ENCODE results near the gene SELENBP1.
"Not testable (repeated sequence)": the region's sequence is repeated elsewhere in the genome, so short reads cannot be mapped to it uniquely, and the experiment has no call there.

The SELENBP1 gene

GRCh38 chr1:151399324-151400171, 27.0 kb upstream of the SELENBP1 start, which contains the start of gene PSMB4:
TSS of gene PSMB4 (plus strand) at chr1:151399573. CDS start at chr1:151399588, 15 bp downstream.
- in situ Hi-C loops (cut with MboI; ENCODE audit: low sequenced_read_pairs) = no loop called here
- peaks cover 34% of the 10 kb centered on the region for H3K36me3 ChIP-seq (replicated peaks)
- DNase-seq (ENCODE audit: low spot score in 2 of 2) = peak; percentile 84 to 89
- H3K9me3 ChIP-seq = no peaks in the 10 kb centered on the region
- peak within 1 kb of the TSS; percentile 97 for H3K4me3 ChIP-seq
- peaks cover 7% of the 10 kb centered on the region for H3K4me1 ChIP-seq
- no peaks in the 10 kb centered on the region for H3K27me3 ChIP-seq (ENCODE audit: low read depth)

- DNase-seq (ENCODE audit: low spot score in 2 of 2); H3K4me1 ChIP-seq; H3K4me3 ChIP-seq; in situ Hi-C loops (cut with MboI; ENCODE audit: low sequenced_read_pairs); H3K27me3 ChIP-seq (ENCODE audit: low read depth); H3K9me3 ChIP-seq: not testable (repeated sequence)
- peaks cover 11% of the 10 kb centered on the region for H3K36me3 ChIP-seq (replicated peaks)
These were observed 23.8 kb upstream of the SELENBP1 start for GRCh38 chr1:151396265-151396664.

- in situ Hi-C loops (cut with MboI; ENCODE audit: low sequenced_read_pairs) = no loop called here
- no peak for DNase-seq (ENCODE audit: low spot score in 2 of 2)
- no peak overlapping the region for H3K4me3 ChIP-seq
- H3K9me3 ChIP-seq = no peaks in the 10 kb centered on the region
- peaks cover 4% of the 10 kb centered on the region; the same call in 1 of the 2 replicates for H3K27me3 ChIP-seq (ENCODE audit: low read depth)
- H3K4me1 ChIP-seq = no peaks in the 10 kb centered on the region
- H3K36me3 ChIP-seq (replicated peaks) = no peaks in the 10 kb centered on the region
These were observed 21.1 kb upstream of the SELENBP1 start for GRCh38 chr1:151393583-151393982.

- H3K4me3 ChIP-seq = no peak overlapping the region
- H3K27me3 ChIP-seq (ENCODE audit: low read depth) = peaks cover 4% of the 10 kb centered on the region; the same call in 1 of the 2 replicates
- in situ Hi-C loops (cut with MboI; ENCODE audit: low sequenced_read_pairs) = no loop called here
These were observed 18.6 kb upstream of the SELENBP1 start for GRCh38 chr1:151391079-151391563.

GRCh38 chr1:151390221-151391078, 17.9 kb upstream of the SELENBP1 start:
- DNase-seq (ENCODE audit: low spot score in 2 of 2); H3K27me3 ChIP-seq (ENCODE audit: low read depth); H3K36me3 ChIP-seq (replicated peaks); H3K4me1 ChIP-seq; H3K4me3 ChIP-seq; H3K9me3 ChIP-seq; in situ Hi-C loops (cut with MboI; ENCODE audit: low sequenced_read_pairs): not testable (repeated sequence)

More at GRCh38 chr1:151391079-151391563, 18.6 kb upstream of the SELENBP1 start:
- Histone ChIP-seq H3K9me3 (no peaks in the 10 kb centered on the region), H3K4me1 (no peaks in the 10 kb centered on the region), H3K36me3 (replicated peaks) (no peaks in the 10 kb centered on the region)
- no peak for DNase-seq (ENCODE audit: low spot score in 2 of 2)

GRCh38 chr1:151386002-151386401, 13.5 kb upstream of the SELENBP1 start:
- Histone ChIP-seq H3K27me3 (ENCODE audit: low read depth) (no peaks in the 10 kb centered on the region), H3K36me3 (replicated peaks) (no peaks in the 10 kb centered on the region), H3K9me3 (no peaks in the 10 kb centered on the region), H3K4me1 (no peaks in the 10 kb centered on the region), H3K4me3 (no peak overlapping the region)
- in situ Hi-C loops (cut with MboI; ENCODE audit: low sequenced_read_pairs) = no loop called here
- no peak for DNase-seq (ENCODE audit: low spot score in 2 of 2)

- H3K27me3 ChIP-seq (ENCODE audit: low read depth) = no peaks in the 10 kb centered on the region
- in situ Hi-C loops (cut with MboI; ENCODE audit: low sequenced_read_pairs) = no loop called here
- H3K9me3 ChIP-seq = no peaks in the 10 kb centered on the region
- no peaks in the 10 kb centered on the region for H3K36me3 ChIP-seq (replicated peaks)
- DNase-seq (ENCODE audit: low spot score in 2 of 2) = no peak
- H3K4me1 ChIP-seq = no peaks in the 10 kb centered on the region
- H3K4me3 ChIP-seq = no peak overlapping the region
These were observed 12.1 kb upstream of the SELENBP1 start for GRCh38 chr1:151384584-151384983.

- no peaks in the 10 kb centered on the region for H3K9me3 ChIP-seq
- DNase-seq (ENCODE audit: low spot score in 2 of 2) = peak in 1 of 2 experiments; percentile 12
- no peaks in the 10 kb centered on the region for H3K4me1 ChIP-seq
- in situ Hi-C loops (cut with MboI; ENCODE audit: low sequenced_read_pairs) = no loop called here
- no peaks in the 10 kb centered on the region for H3K36me3 ChIP-seq (replicated peaks)
- H3K27me3 ChIP-seq (ENCODE audit: low read depth) = no peaks in the 10 kb centered on the region
- H3K4me3 ChIP-seq = no peak overlapping the region
These were observed 4.8 kb upstream of the SELENBP1 start for GRCh38 chr1:151377150-151377884.

GRCh38 chr1:151373196-151373595, 691 bp upstream of the SELENBP1 start:
- DNase-seq (ENCODE audit: low spot score in 2 of 2) = no peak
- H3K9me3 ChIP-seq = no peaks in the 10 kb centered on the region
- H3K4me3 ChIP-seq = no peak overlapping the region
- 0 out of 2 replicates have a peak, but pooled peaks cover 2% of the 10 kb centered on the region for H3K4me1 ChIP-seq
- no peaks in the 10 kb centered on the region for H3K27me3 ChIP-seq (ENCODE audit: low read depth)
- in situ Hi-C loops (cut with MboI; ENCODE audit: low sequenced_read_pairs) = no loop called here
- no peaks in the 10 kb centered on the region for H3K36me3 ChIP-seq (replicated peaks)

GRCh38 chr1:151371370-151372057, 991 bp downstream of the SELENBP1 start:
- Histone ChIP-seq H3K27me3 (ENCODE audit: low read depth) (no peaks in the 10 kb centered on the region), H3K4me3 (no peak overlapping the region), H3K36me3 (replicated peaks) (no peaks in the 10 kb centered on the region), H3K9me3 (no peaks in the 10 kb centered on the region), H3K4me1 (0 out of 2 replicates have a peak, but pooled peaks cover 2% of the 10 kb centered on the region)
- peak in 1 of 2 experiments; percentile 22 for DNase-seq (ENCODE audit: low spot score in 2 of 2)
- in situ Hi-C loops (cut with MboI; ENCODE audit: low sequenced_read_pairs) = no loop called here

- Histone ChIP-seq H3K36me3 (replicated peaks) (no peaks in the 10 kb centered on the region), H3K4me3 (no peak overlapping the region), H3K27me3 (ENCODE audit: low read depth) (no peaks in the 10 kb centered on the region), H3K4me1 (0 out of 2 replicates have a peak, but pooled peaks cover 2% of the 10 kb centered on the region), H3K9me3 (no peaks in the 10 kb centered on the region)
- in situ Hi-C loops (cut with MboI; ENCODE audit: low sequenced_read_pairs) = no loop called here
- no peak for DNase-seq (ENCODE audit: low spot score in 2 of 2)
These were observed 2.1 kb downstream of the SELENBP1 start for GRCh38 chr1:151370211-151370911.

- Histone ChIP-seq H3K4me1 (0 out of 2 replicates have a peak, but pooled peaks cover 2% of the 10 kb centered on the region), H3K27me3 (ENCODE audit: low read depth) (no peaks in the 10 kb centered on the region), H3K4me3 (no peak overlapping the region), H3K36me3 (replicated peaks) (no peaks in the 10 kb centered on the region), H3K9me3 (no peaks in the 10 kb centered on the region)
- no peak for DNase-seq (ENCODE audit: low spot score in 2 of 2)
- in situ Hi-C loops (cut with MboI; ENCODE audit: low sequenced_read_pairs) = no loop called here
These were observed 2.9 kb downstream of the SELENBP1 start for GRCh38 chr1:151369621-151370048.

Data from HAP-1 (cell line).